NCI-H446 treated with DMSO at 0.1 percent for 48 hours (cell line): ENCODE data around the gene GTSE1.

ENCODE experiments used
- DNase-seq: peaks from one replicate; lab custom pipeline; 2025; lab: John Stamatoyannopoulos, UW

The GTSE1 gene

GRCh38 chr22:46366801-46367706 lies 70.4 kb downstream of the GTSE1 start:
- DNase-seq: no peak

DNA sequence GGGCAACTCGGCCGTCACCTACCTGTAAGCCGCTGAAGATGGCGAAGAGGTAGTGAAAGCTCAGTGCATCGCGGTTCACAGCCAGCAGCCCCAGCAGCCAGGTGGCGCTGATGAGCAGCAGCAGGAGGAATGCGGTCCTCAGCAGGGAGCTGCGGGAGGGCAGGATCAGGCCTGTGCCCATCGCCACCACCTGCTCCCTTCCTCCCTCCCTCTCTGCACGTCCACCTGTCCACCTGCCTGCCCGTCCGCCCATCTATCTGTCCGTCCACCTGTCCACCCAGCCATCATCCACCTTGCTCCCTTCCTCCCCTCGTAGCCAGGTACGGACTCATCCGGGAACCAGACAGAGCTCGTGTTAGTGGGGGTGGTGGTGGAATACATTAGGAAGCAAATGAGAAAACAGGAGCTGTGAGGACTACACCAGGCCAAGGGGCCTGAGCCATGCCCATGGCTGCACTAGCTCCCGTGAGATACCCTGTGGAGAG lies 71.1 kb downstream of the GTSE1 start:
- DNase-seq: no peak

- no peak for DNase-seq
These were observed 71.8 kb downstream of the GTSE1 start for GRCh38 chr22:46368422-46368821.

GRCh38 chr22:46368871-46369715 lies 72.4 kb downstream of the GTSE1 start:
- no peak for DNase-seq

- DNase-seq: no peak
These were observed 73.3 kb downstream of the GTSE1 start for GRCh38 chr22:46369716-46370583.

GRCh38 chr22:46370584-46371291 lies 74.1 kb downstream of the GTSE1 start:
- DNase-seq: no peak

DNA sequence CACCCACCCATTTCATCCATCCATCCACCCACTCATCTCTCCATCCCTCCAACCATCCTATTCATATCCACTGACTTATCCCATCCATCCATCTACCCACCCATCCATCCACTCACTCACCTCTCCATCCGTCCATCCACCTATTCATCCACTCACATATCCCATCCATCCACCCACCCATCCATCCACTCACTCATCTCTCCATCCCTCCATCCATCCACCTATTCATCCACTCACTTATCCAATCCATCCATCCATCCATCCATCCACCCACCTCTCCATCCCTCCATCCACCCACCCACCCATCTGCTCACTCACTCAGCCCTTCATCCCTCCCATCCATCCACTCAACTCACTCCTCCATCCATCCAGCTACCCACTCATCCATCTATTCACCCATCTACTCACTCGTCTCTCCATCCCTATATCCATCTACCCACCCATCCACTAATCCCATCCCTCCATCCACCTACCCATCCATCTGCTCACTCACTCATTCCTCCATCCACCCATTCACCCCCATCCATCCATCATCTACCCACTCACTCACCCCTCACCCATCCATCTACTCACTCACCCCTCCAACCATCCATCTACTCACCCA lies 75.1 kb downstream of the GTSE1 start:
- DNase-seq: no peak

GRCh38 chr22:46372686-46373085 lies 76.0 kb downstream of the GTSE1 start:
- no peak for DNase-seq

- DNase-seq: no peak
These were observed 76.5 kb downstream of the GTSE1 start for GRCh38 chr22:46373159-46373558.

- no peak for DNase-seq
These were observed 77.4 kb downstream of the GTSE1 start for GRCh38 chr22:46373921-46374662.

- DNase-seq: no peak
These were observed 78.2 kb downstream of the GTSE1 start for GRCh38 chr22:46374663-46375474.

DNA sequence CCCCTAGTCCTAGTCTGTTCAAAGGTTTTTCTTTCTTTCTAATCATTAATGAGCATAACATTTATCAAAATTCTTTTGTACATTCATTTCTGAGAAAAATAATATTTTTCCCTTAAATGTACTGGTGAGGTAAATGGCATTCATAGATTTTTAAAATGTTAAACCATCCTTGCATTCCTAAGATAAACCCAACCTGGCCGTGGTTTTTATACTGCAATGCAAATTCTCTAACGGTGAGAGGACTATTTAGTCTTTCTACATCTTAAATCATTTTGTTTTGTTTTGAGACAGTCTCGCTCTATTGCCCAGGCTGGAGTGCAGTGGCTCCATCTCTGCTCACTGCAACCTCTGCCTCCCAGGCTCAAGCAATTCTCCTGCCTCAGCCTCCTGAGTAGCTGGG lies 79.4 kb downstream of the GTSE1 start:
- DNase-seq: no peak

GRCh38 chr22:46376908-46377524 lies 80.3 kb downstream of the GTSE1 start:
- no peak for DNase-seq

DNA sequence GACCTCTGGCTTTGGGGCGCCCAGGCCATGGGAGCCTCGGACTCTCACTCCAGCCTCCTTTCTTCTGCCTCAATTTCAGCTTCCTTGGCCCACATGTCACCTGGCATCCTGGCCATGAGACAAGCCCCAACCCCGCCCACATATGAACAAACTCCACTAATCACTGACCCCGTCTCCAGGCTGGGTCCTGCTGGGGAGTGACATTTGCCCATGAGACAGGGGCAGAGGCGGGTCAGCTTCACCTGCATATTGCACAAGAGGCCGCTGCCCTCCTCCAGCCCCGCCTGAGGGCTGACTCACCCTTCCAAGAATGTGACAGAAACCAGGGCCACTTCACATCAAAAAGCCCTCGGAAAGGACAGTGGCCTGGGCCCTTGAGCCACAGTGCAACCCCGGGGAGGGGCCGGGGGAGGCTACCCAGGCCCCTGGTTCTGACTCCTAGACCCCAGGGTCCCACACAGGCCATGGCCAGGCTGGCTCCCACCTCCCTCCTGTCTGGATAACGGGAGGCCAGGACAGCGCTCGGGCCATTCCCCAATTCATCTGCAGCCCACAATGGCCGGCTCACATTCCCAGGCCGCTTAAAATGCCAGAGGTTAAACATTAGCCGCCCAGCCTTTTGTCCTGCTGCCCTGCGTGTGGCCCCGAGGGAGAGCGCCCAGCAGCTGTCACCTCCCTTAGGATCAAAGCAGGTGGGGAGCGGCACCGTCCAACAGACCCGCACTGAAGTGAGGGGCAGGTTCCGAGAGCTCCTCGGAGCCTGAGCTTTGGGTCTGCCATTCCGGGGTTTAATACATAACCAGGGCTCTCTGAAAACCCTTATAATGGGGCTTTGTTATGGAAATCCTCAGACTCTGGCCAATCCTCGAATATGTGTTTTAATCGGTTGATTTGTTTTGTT lies 81.1 kb downstream of the GTSE1 start:
- no peak for DNase-seq

DNA sequence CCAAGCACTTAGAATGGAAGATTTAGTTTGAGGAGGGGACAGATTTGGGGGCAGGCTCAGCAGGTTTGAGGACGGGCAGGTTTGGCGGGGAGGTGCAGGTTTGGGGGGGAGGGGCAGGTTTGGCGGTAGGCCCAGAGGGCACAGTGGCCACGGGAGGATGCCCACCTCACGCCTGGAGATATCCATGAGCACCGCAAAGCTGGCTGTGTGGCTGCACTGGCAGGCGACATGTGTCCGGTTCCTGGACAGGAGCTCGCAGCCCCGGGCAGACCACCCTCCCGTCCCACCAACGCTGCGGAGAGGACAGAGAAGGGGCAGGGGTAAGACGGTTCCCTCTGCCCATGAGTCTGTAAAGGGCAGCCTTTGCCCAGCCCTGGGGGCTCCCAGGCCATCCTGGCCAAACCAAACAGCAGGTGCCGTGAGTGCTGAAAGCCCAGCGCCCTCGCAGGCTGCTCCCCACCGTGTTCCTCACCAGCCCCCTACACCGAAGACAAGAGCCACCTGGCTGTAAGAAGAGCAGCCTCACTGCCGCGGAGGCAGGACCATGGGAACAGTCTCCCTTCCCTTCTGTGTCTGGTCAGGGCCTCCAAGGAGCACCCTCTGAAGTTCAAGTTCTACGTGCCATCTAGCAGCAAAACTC lies 81.9 kb downstream of the GTSE1 start:
- DNase-seq: no peak

GRCh38 chr22:46379066-46379930 lies 82.6 kb downstream of the GTSE1 start:
- no peak for DNase-seq
